ENCODE measurements around the gene KIF13A. TPM values are rescaled to one million over a fixed set of nuclear protein-coding genes. Genes with fewer than 3 reads are reported as not detected.

The KIF13A gene
- total RNA-seq, 1 experiment from 2014 or later: 52.2 TPM

DNA sequence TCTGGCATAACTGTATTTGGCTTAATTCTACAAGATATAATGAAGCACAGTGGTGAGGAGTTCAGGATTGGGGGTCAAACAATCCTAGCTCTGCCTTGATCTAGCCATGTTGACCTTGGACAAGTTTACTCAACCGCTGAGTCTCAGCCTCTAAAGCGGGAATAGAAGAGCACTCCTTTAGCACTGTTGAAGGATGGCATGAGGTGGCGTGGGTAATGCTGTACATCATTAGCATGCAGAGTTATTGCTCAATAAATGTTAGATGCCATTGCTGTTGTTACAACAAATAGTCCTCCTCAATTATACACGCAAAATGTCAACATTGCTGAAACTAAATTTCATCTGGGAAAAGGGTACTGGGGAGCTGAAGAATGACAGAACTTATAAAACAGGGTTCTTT lies 78.6 kb downstream of the KIF13A start:
- no peaks in the 10 kb centered on the region; the same call in 1 of the 2 replicates for H3K9me3 ChIP-seq (ENCODE audit: insufficient read depth, low read depth)
- peak overlapping the region; percentile 98 for H3K27ac ChIP-seq
- CTCF ChIA-PET: interaction anchor here (0.7 kb wide), 1 partner anchor 951 kb away, joined by 11 read pairs; no protein-coding TSS in a partner anchor
- H2AFZ ChIP-seq: no peak overlapping the region
- no peaks in the 10 kb centered on the region for H4K20me1 ChIP-seq (ENCODE audit: insufficient read depth)
- POLR2A ChIA-PET (ENCODE audit: unreplicated experiment): no interaction called here
- no peaks in the 10 kb centered on the region for H3K36me3 ChIP-seq (ENCODE audit: low read depth)
- H3K79me2 ChIP-seq (ENCODE audit: low read depth): peaks cover 64% of the 10 kb centered on the region
- H3K4me3 ChIP-seq: no peak overlapping the region
- H3K27me3 ChIP-seq (ENCODE audit: insufficient read depth, low read depth): no peaks in the 10 kb centered on the region
- intact Hi-C loops (cut with micrococcal nuclease; ENCODE audit: unreplicated experiment): loop anchor here (10.0 kb wide), 1 partner anchor 84 kb away; no protein-coding TSS in a partner anchor
- H3K9me2 ChIP-seq (ENCODE audit: insufficient read depth): no peaks in the 10 kb centered on the region
- TF ChIP-seq, protein P1, sequence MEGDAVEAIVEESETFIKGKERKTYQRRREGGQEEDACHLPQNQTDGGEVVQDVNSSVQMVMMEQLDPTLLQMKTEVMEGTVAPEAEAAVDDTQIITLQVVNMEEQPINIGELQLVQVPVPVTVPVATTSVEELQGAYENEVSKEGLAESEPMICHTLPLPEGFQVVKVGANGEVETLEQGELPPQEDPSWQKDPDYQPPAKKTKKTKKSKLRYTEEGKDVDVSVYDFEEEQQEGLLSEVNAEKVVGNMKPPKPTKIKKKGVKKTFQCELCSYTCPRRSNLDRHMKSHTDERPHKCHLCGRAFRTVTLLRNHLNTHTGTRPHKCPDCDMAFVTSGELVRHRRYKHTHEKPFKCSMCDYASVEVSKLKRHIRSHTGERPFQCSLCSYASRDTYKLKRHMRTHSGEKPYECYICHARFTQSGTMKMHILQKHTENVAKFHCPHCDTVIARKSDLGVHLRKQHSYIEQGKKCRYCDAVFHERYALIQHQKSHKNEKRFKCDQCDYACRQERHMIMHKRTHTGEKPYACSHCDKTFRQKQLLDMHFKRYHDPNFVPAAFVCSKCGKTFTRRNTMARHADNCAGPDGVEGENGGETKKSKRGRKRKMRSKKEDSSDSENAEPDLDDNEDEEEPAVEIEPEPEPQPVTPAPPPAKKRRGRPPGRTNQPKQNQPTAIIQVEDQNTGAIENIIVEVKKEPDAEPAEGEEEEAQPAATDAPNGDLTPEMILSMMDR (conservative IDR thresholded peaks at IDR 0.05): no peak
- TF ChIP-seq EZH2 (IDR thresholded peaks at IDR 0.05; ENCODE audit: low read depth): no peak
- no TSS peak for BruUV-seq (replicated peaks)
- H3K4me2 ChIP-seq: peak overlapping the region; percentile 74; the same call in 1 of the 2 replicates
- H3F3A ChIP-seq (ENCODE audit: insufficient read depth, low read depth): peaks cover 34% of the 10 kb centered on the region
- H3K4me1 ChIP-seq (replicated peaks; ENCODE audit: insufficient read depth): peaks cover 43% of the 10 kb centered on the region
- no peak for DNase-seq

DNA sequence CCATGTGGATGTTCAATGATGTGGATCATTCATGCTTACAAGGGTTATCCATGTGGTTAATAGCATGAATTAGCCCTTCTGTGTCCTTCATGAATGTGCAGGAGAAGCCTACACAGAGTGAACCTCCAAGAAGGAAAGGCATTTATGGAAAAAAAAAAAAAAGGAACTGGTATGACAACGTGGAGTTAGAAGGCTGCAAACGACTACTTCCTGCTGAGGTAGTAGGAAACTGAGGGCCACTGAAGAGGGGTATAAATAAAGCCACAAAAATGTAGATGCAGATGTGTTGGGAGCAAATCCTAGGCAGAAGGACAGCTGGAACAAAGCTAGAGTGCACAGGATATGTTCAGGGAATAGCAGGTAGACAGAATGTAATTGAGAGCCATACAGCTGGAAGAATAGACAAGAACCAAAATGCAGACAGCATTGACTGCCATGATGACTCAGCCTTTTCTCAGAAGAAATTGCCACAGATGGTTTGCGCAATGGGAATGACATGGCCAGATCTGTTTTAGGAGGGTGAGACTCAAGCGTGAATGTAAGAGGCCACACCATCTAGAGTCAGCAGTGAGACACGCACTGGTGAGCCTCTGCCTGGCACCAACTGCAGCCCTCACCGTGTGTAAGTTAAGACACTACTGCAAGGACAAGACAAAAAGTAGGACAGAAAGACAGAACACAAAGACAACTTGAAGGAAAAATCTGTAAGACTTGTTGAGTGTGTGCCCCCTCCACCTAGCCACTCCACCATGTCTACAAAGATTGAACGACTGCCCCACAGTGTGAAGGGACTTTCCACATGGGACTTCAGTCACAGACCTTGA lies 79.8 kb downstream of the KIF13A start:
- Histone ChIP-seq H3K4me1 (replicated peaks; ENCODE audit: insufficient read depth) (peaks cover 43% of the 10 kb centered on the region), H3K36me3 (ENCODE audit: low read depth) (no peaks in the 10 kb centered on the region), H4K20me1 (ENCODE audit: insufficient read depth) (no peaks in the 10 kb centered on the region), H3K27ac (peak overlapping the region; percentile 98), H3K9me3 (ENCODE audit: insufficient read depth, low read depth) (peaks cover 3% of the 10 kb centered on the region), H3K4me2 (peak overlapping the region; percentile 74), H3K79me2 (ENCODE audit: low read depth) (peaks cover 74% of the 10 kb centered on the region), H2AFZ (peak overlapping the region; percentile 59; the same call in 1 of the 2 replicates), H3K4me3 (no peak overlapping the region; the same call in none of the 2 replicates), H3K27me3 (ENCODE audit: insufficient read depth, low read depth) (no peaks in the 10 kb centered on the region), H3F3A (ENCODE audit: insufficient read depth, low read depth) (peaks cover 34% of the 10 kb centered on the region), H3K9me2 (ENCODE audit: insufficient read depth) (no peaks in the 10 kb centered on the region)
- peak; percentile 78 to 94 for DNase-seq
- TSS peak; percentile 95 for BruUV-seq (replicated peaks)
- TF ChIP-seq, protein P1 (conservative IDR thresholded peaks at IDR 0.05): peak; percentile 16; the same call in 1 of the 2 replicates
- no peak for TF ChIP-seq EZH2 (IDR thresholded peaks at IDR 0.05; ENCODE audit: low read depth)
- POLR2A ChIA-PET (ENCODE audit: unreplicated experiment): interaction anchor here (0.7 kb wide), 1 partner anchor 52 kb away, joined by 13 read pairs; no protein-coding TSS in a partner anchor
- CTCF ChIA-PET: interaction anchor here (0.6 kb wide), 1 partner anchor 25 kb away, joined by 3 read pairs; no protein-coding TSS in a partner anchor
- intact Hi-C loops (cut with micrococcal nuclease; ENCODE audit: unreplicated experiment): loop anchor here (1.0 to 10.0 kb wide), 5 partner anchors 31 to 215 kb away; partner anchors contain the start of genes KIF13A and NHLRC1
